Measurements from ENCODE around the gene GPRC5B.
A peak's percentile ranks its signal among the peaks of the same experiment; 100 is the strongest.

Gene GPRC5B

DNA sequence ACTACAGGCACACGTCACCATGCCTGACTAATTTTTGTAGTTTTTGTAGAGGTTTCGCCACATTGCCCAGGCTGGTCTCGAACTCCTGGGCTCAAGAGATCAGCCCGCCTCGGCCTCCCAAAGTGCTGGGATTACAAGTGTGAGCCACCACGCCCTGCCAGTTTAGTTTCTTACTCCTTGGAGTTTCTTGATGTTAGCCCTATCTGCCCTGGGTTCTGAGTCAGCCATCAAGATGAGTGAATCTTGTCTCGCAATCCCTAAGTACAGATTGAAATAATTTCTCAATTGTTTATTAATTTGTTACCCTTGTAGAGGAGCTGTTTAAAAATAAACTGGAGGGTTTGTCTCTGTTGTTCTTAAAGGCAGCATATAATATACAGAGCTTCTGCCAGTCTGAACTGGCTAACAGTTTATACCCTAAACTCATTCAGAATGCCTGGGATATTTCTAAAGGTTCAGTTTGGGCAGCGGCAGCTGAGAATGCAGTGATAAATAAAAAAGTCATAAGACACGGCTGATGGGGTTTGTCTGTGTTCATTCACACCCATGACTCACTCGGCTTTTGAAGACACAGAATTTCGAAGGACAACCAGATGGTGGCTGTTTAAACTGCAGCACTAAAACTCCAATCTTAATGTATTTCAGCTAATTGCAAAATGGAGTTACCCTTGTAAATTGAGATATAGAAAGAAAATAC lies 39.6 kb downstream of the GPRC5B start:
- DNase-seq (ENCODE audit: low spot score), result peak; percentile 87

DNA sequence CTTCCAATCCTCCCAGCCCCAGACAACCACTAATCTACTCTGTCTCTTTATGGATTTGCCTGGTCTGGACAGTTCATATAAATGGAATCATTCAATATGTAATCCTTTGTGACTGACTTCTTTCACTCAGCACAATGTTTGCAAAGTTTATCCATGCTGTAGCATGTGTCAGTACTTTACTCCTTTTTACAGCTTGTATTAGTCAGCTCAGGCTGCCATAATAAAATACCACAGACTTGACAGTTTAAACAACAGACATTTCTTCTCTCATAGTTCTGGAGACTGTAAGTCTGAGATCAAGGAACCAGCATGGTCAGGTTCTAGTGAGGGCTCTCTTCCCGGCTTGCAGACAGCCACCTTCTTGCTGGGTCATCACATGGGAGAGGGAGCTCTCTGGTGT lies 41.3 kb downstream of the GPRC5B start:
- no peak for DNase-seq (ENCODE audit: low spot score)

DNA sequence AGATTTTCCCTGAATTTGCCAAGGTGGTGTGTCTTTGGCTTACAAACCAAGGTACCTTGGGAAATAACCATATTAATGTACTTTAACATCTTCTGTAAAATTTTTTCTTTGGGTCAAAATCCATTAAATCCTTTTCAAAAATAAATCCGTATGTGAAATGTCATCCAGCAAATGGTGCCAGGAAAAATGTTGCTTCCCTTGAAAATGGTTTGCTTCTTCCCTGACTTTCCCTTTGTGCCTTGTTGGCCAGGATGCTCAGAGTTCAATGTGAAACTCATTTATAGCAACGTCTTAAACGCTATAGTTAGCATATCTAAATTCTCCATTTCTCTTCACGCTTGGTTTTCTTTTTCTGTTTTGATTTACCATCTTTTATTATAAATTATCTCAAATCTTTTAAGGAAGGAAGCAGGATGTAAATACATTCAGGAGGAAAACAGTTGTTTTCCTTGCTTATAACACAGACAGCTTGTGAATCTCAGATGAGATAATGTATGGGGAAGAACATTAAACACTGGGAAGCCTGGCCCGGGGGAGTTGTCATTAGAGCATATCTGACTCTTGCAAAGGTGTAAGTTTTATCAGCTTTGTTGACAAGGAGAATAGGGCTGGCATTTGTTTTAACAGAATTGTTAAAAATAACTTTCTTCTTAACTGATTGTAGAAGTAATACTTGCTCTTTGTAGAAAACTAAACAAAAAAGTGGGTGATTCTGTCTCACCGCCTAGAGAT lies 42.1 kb downstream of the GPRC5B start:
- DNase-seq (ENCODE audit: low spot score), result no peak

DNA sequence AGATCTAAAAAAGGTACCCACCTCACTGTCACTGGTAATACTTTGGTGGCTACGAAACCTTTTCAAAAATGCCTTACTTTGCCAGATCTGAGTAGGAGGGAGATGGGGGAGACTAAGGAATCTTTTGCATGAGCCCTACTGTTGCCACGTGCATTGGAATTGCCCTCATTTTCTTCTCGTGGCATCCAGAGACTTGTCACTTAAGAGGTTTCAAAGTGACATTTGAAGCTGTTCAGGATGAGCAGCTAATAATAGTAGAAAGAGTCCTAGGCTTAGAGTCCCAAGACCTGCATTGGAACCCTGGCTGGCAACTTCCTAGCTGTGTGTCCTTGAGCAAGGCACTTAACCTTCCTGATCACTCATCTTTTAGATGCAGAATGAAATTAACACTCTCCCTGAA lies 43.5 kb downstream of the GPRC5B start:
- DNase-seq (ENCODE audit: low spot score), result no peak

DNA sequence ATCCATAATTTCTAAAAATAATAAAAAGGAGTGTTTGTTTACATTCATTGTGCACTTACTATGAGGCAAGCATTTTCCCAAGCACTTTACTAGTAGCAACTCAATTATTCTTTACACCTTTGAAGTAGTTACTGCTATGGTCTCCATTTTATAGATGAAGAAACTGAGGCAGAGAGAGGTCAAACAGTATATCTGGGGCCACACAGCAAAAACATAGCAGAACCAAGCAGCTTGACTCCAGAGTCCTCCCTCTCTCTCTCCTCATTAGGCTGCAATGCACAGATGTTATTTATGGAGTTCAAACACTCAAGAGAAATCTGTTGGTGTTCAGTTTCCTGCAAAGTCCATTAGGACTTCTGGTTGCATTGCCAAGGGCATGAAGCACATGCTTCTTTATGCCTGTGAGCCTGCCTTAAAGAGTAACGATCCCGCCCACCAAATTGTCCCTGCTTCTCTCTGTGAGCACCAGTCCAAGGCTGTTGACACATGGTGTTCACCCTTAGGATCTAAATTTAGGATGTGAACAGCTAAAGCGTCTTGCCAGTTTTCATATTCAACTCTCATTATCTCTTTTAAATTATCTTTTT lies 44.0 kb downstream of the GPRC5B start:
- DNase-seq (ENCODE audit: low spot score), result no peak

DNA sequence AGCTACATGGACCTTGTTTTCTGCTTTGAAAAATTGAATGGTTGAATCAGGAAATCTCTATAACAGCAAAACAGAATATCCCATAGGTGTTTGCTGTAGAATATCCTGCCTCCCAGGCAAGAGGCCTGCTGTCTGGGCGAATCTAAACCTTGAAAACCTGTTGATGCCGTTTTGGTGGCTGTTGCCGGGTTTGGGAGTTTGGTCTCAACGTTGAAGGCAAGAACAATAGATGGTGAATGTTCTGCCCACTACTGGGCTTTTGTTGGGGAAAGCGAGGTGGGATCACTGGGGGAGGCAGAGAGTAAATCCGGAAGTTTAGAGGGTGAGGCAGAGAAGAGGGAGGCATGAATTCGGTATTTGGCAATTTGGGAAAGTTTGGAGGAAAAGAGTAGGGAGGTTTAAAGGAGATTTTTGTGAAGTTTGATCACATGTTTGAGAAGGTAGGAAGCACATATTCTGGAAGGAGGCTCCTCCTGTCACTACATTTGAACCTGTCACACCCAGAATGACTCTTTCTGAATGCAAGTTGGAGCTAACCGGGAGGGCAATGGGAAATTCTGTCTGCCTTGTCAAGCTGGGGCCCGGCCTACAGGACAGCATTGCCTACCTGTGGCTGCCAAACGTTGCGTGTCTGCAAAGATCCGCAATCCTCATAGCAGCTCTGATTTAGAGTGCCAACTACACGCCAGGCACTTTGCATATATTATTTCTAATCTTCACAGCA lies 46.5 kb downstream of the GPRC5B start:
- no peak for DNase-seq (ENCODE audit: low spot score)

DNA sequence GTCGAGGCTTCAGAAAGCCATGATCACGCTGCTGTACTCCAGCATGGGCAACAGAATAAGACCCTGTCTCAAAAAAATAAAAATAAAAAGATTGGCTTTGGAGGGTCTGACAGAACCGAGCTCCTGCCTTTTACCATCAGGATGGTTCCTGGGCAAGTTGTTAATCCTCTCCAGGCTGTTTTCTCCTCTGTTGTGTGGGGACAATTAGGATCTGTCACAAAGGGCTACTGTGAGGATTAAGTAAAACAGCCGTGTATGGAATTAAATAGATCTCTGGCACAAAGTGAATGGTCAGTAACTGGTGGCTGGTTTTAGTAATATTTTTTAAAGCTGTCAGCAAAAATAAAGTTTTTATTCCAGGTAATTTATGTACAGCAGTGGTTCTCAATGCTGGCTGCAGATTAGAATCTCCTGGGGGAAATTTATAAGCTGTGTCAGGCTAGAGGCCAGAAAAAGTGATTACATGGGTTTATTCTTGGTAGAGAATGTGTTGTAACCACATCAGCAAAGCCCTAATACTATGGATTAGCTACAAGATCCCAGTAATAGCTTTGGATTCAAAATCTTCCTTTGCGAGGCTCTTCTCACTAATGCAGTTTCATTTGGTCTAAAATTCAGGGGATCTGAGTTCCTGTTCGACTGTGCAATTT lies 47.2 kb downstream of the GPRC5B start:
- no peak for DNase-seq (ENCODE audit: low spot score)

DNA sequence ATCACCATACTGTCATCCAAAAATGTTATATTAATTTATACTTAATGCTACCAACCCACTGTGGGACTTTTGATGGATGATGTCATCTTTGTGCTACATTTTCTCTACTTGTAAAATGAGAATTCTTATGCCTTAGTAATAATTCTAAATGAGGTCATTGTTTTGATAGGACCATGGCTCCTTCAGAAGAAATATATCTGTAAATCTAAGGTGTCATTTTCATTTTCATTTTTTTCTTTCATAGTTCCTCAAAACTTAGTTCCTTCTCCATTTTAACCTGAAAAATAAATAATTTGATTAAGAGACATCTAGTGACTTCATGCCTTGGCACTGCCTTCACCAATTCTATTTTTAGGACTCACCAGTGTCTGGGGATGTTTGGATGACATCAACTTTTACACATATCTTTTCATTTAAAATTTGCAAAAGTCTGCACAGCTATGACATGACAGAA lies 48.7 kb downstream of the GPRC5B start:
- no peak for DNase-seq (ENCODE audit: low spot score)

DNA sequence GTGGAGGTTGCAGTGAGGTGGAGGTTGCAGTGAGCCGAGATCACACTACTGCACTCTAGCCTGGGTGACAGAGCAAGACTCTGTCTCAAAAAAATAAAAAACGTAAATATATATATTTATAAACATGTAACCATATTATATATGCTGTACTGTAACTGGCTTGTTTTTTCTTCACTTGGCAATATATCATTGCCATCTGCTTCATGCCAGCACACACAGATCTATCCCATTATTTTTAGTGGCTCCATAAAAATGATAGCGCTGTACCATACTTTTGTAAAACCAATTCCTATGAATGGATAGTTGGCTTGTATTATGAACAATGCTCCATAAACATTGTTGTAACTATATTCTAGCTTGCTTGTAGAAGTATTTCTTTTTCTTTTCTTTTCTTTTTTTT lies 49.5 kb downstream of the GPRC5B start:
- no peak for DNase-seq (ENCODE audit: low spot score)

DNA sequence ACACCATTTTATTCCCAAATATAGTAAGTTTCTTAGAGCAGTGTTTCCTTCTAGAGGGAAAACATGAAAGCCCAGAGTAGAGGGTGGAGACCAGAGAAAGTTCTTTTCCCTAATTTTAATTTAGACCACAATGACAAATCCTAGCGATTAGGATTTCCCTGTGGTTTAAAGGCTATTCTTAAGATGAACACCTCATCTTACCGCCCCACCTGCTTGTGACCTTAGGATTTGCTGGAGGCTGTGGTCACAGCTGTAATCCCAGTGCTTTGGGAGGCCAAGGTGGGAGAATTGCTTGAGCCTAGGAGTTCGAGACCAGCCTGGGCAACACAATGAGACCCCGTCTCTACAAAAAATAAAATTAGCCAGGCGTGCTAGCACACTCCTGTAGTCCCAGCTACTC lies 51.1 kb downstream of the GPRC5B start:
- no peak for DNase-seq (ENCODE audit: low spot score)

DNA sequence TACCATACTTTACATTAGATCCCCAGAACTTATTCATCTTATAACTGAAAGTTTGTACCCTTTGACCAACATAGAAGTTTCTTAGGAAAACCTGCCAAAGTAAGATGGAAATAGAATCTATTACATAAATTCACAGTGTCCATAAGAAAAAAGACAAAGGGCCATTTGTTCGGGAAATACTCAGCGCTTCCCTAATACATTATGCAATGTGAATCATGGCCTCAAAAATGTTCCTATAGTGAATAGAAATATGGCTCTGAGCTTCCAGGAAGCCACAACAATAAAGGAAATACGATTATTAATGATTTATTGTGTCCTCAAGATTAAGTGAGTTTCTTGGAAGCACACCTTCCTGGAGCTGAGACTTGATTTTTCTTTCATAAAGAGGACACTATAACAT lies 51.5 kb downstream of the GPRC5B start:
- DNase-seq (ENCODE audit: low spot score), result peak; percentile 66

DNA sequence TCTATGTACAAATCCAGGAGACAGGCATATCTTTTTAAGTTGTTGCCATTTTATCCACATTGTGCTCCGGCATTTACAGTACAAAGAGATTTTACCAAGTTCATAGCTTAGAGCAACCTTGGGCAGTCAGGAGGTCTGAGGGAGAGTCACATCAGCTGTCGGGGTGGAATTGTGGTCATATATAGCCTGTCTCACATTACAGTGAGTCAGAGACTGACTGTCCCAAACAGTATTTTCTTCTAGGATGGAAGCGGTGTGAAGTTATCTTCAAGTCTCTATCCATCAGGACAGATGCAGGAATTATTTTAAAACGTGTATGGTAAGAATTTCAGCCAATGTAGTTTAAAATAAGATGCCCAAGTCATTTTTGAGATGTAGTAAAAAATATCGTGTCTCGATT lies 53.0 kb downstream of the GPRC5B start:
- peak; percentile 71 for DNase-seq (ENCODE audit: low spot score)

DNA sequence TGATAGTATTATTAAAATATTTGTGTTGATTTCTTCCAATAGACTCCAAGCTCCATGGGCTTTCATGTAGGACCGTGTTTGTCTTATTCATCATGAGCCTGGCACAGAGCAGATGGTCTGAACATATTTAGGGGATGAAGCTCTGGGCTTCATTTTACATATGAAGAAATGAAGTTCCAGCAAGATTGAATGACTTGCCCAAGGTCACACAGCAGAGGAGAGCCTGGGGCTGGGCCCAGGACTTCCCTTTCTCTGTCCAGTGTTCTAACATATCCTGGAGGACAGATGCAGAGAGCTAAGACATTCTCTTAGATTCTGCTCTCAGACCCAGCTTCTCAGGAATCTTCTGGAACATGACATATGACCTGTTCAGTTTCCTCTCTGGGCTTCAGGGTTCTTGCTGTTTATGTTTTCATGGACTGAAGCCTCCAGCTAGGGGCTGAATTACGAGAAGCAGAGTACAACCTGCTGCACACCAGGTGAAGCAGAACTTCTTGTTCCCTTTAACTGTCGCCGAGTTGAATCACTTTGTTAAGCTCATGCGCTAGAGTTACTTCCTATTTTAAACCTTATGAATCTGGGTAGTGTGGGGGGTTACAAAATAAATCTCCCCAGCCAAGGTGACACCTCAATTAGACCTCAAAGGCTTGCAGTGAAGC lies 53.6 kb downstream of the GPRC5B start:
- DNase-seq (ENCODE audit: low spot score), result no peak

DNA sequence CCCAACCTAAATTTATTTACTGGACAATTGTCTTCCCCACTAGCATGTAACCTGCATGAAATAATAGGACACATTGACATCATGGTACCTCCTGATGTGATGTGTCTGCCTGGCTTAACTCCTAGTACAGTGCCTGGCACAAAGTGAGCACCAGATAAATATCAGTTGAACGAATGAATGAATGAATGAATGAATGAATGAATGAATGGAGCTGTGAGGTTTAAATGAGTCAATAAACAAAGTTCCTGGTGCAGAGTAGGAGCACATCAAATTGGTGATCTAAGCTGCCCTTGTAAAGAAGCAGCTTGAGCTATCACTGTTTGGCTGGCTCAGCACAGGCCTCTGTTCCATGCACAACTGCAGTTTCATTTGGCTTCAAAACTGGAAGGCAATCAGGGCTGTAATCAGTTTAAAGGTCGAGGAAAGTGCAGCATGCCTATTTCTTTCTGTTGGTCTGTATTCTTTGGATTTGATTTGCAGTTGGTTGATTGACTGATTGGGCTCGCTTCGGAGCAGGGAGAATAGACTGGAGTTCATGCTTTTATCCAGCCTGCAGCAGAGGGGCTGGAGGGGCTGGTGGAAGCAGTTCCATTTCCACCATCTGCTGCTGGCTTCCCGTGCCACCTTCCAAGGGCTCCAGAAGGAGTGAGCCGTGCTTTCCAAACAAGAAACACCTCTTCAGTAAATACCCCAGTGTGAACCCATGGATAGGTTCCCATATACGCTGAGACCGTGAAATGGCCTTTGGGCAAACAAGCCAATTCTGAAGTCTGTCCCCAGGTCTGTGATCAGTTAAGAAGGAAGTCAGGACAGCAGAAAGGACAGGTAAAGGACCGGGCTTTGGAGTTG lies 54.6 kb downstream of the GPRC5B start:
- no peak for DNase-seq (ENCODE audit: low spot score)

DNA sequence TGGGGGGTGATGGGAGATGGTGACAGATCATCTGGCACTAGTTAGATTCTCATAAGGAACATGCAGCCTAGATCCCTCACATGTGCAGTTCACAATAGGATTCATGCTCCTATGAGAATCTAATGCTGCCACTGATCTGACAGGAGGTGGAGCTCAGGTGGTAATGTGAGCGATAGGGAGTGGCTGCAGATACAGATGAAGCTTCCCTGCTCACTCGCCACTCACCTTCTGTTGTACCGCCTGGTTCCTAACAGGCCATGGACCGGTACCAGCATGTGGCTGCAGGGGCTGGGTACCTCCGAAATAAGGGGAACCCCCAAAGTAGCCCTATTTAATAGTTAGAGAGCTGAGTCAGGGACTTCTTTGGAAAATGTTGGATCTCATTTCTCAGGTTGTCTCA lies 60.4 kb downstream of the GPRC5B start:
- DNase-seq (ENCODE audit: low spot score), result no peak

DNA sequence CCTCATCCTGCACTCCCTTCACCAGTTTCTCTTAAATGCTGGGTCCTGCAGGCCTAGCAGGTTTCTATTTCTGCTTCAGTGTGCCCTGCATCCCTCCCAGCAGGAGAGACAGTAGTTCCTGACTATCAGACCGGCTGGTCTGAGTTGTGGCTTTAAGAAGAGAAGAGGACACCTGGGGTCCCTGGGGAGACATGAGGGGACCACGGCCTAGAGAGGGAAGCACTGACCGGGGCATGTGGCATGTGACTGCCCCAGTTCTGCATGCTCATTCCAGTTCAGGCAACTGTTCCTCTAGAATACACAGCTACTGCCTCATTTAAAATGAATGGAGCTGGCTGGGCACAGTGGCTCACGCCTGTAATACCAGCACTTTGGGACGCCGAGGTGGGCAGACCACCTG lies 61.3 kb downstream of the GPRC5B start:
- DNase-seq (ENCODE audit: low spot score), result no peak

DNA sequence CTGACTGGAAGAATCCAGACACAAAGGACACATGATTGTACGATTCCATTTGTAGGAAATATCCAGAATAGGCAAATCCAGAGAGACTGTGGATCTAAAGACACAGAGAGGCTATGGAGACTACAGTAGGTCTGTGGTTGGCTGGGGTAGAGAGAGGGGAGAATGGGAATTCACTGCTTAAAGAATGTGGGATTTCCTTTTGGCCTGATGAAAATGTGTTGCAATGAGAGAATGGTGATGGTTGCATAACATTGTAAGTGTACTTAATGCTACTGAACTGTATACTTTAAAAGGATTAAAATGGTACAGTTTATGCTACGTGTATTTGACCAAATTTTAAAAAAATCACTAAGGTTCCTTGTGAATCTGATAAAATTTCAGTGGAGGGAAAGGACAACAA lies 62.1 kb downstream of the GPRC5B start:
- DNase-seq (ENCODE audit: low spot score), result no peak

DNA sequence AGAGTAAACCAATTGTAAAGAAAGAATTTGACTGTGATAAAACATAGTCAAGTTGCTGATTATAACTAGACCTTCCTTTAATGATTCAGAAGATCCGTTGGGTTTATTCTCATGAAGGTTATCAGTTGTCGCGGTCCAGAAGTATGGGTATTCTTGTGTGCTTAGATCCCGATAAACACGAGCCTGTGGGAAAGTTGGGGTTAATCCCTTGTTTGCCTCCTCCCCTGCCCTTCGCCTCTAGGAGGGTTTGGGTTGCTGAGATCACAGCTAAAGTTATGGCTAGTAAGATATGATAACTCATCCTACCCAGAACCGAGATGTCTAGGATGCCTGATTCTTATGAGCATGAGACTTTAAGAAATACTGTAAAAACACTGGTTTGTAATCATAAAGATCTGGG lies 66.8 kb downstream of the GPRC5B start:
- no peak for DNase-seq (ENCODE audit: low spot score)

DNA sequence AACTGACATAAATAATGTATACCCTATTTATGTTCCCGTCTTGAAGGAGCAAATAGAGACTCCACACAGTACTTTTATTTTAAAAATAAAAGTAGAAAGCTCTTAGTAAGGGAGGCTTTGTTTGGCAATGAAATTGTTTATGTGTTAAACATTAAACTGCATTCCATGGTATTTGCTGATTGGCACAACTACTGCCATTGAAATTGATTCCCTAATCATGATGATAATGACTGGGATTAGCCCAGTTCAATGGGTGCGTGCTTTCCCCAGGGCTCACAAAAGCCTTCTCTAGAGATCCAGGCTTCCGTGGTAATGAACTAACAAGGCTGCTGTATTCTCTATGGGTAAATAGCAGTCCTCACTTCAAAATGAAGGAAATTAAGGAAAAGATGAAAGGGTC lies 67.5 kb downstream of the GPRC5B start:
- no peak for DNase-seq (ENCODE audit: low spot score)

DNA sequence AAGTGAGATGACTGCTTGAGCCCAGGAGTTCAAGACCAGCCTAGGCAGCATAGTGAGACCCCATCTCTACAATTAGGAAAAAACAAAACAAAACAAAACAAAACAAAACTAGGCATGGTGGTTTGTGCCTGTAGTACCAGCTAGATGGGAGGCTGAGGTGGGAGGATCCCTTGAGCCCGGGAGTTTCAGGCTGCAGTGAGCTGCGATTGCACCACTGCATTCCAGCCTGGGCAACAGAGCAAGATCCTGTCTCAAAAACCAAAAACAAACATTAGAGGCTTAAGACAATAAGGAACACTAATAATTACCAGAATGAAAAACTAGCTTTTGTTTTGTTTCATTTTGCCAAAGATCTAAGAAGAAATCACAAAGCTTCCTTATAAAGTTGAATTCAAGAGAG lies 69.2 kb downstream of the GPRC5B start:
- DNase-seq (ENCODE audit: low spot score), result no peak

DNA sequence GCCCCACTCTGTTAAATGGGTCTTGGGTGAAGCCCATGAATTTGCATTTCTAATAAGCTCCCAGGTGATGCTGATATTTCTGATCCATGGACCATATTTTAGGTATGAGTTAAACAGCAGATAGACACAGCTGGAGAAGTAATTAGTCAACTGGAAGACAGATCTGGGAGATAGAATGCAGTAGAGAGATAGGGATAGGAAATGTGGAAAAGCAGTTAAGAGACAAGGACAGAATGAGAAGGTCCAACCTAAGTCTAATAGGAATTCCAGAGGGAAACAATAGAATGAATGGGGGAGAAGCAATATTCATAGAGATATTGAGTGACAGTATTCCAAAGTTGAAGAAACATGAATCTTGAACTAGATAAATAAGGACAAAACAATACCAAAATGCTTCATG lies 71.7 kb downstream of the GPRC5B start:
- DNase-seq (ENCODE audit: low spot score), result no peak
